T-helper 2 cell treated with Interferon-gamma antibody and Interleukin-4, amounts not matched to agents 100 ng/mL and 5 ng/mL, for 36 hours (primary cell): ENCODE measurements around the gene WWOX. TPM values are rescaled to one million over a fixed set of nuclear protein-coding genes. Genes with fewer than 3 reads are reported as not detected.

Experiments
- intact Hi-C: fragments of 100-400 bp; cut with micrococcal nuclease; formaldehyde crosslinking; loops from one replicate; pipeline ENCODE4 v1.15.1; 2023
- total RNA-seq: library from RNA; stranded (reverse); gene quantifications from 2 replicates; pipeline ENCODE4 v1.2.3, GENCODE V29; 2022

Gene WWOX
- total RNA-seq, 1 donor from 2014 or later = 26.3 TPM

- intact Hi-C loops = loop anchor here (10.0 kb wide), 1 partner anchor 307 kb away; no protein-coding TSS in a partner anchor
These were observed 332.2 kb downstream of the WWOX start for GRCh38 chr16:78431701-78432100.

- intact Hi-C loops = loop anchor here (10.0 kb wide), 1 partner anchor 308 kb away; no protein-coding TSS in a partner anchor
These were observed 333.0 kb downstream of the WWOX start for GRCh38 chr16:78432451-78432850.

GRCh38 chr16:78433116-78433515 lies 333.7 kb downstream of the WWOX start:
- intact Hi-C loops = loop anchor here (10.0 kb wide), 1 partner anchor 308 kb away; no protein-coding TSS in a partner anchor

GRCh38 chr16:78434401-78434800 lies 334.9 kb downstream of the WWOX start:
- intact Hi-C loops = loop anchor here (10.0 kb wide), 1 partner anchor 310 kb away; no protein-coding TSS in a partner anchor

- intact Hi-C loops = loop anchor here (10.0 kb wide), 1 partner anchor 310 kb away; no protein-coding TSS in a partner anchor
These were observed 335.8 kb downstream of the WWOX start for GRCh38 chr16:78435260-78435659.

GRCh38 chr16:78436023-78436422 lies 336.6 kb downstream of the WWOX start:
- intact Hi-C loops = loop anchor here (10.0 kb wide), 1 partner anchor 311 kb away; no protein-coding TSS in a partner anchor

- intact Hi-C loops = loop anchor here (10.0 kb wide), 1 partner anchor 312 kb away; no protein-coding TSS in a partner anchor
These were observed 337.4 kb downstream of the WWOX start for GRCh38 chr16:78436846-78437245.

- intact Hi-C loops = loop anchor here (10.0 kb wide), 1 partner anchor 313 kb away; no protein-coding TSS in a partner anchor
These were observed 338.0 kb downstream of the WWOX start for GRCh38 chr16:78437352-78437968.

GRCh38 chr16:78438219-78438618 lies 338.8 kb downstream of the WWOX start:
- intact Hi-C loops = loop anchor here (10.0 kb wide), 1 partner anchor 313 kb away; no protein-coding TSS in a partner anchor

GRCh38 chr16:78438632-78439031 lies 339.2 kb downstream of the WWOX start:
- intact Hi-C loops = loop anchor here (10.0 kb wide), 1 partner anchor 314 kb away; no protein-coding TSS in a partner anchor

GRCh38 chr16:78439646-78440045 lies 340.2 kb downstream of the WWOX start:
- intact Hi-C loops = loop anchor here (10.0 kb wide), 1 partner anchor 315 kb away; no protein-coding TSS in a partner anchor

- intact Hi-C loops = no loop called here
These were observed 341.8 kb downstream of the WWOX start for GRCh38 chr16:78441298-78441697.

- intact Hi-C loops = no loop called here
These were observed 344.3 kb downstream of the WWOX start for GRCh38 chr16:78443542-78444364.

- intact Hi-C loops = no loop called here
These were observed 346.4 kb downstream of the WWOX start for GRCh38 chr16:78445818-78446217.

- intact Hi-C loops = no loop called here
These were observed 347.0 kb downstream of the WWOX start for GRCh38 chr16:78446486-78446885.

GRCh38 chr16:78446992-78447563 lies 347.6 kb downstream of the WWOX start:
- intact Hi-C loops = no loop called here

GRCh38 chr16:78448658-78449271 lies 349.3 kb downstream of the WWOX start:
- intact Hi-C loops = no loop called here

- intact Hi-C loops = no loop called here
These were observed 350.8 kb downstream of the WWOX start for GRCh38 chr16:78450255-78450654.

- intact Hi-C loops = no loop called here
These were observed 352.6 kb downstream of the WWOX start for GRCh38 chr16:78452025-78452555.

- intact Hi-C loops = no loop called here
These were observed 356.4 kb downstream of the WWOX start for GRCh38 chr16:78455861-78456260.

GRCh38 chr16:78458588-78458987 lies 359.1 kb downstream of the WWOX start:
- intact Hi-C loops = no loop called here
